Stimulated activated CD4-positive, alpha-beta T cell treated with anti-CD3 and anti-CD28 coated beads, Interleukin-1b, Interleukin-23, amount 100 ng/mL, for 48 hours (primary cell): ENCODE measurements around the gene SRSF1.
"Not testable (repeated sequence)": the region's sequence is repeated elsewhere in the genome, so short reads cannot be mapped to it uniquely, and the experiment has no call there.

Source experiments
- DNase-seq: peaks from one replicate; pipeline ENCODE4 v3.0.0-alpha.2; 2020

Gene SRSF1

GRCh38 chr17:57963149-57963511 lies 43.9 kb downstream of the SRSF1 start:
- no peak for DNase-seq

- no peak for DNase-seq
Observed at GRCh38 chr17:57962279-57963148, 44.5 kb downstream of the SRSF1 start.

DNA sequence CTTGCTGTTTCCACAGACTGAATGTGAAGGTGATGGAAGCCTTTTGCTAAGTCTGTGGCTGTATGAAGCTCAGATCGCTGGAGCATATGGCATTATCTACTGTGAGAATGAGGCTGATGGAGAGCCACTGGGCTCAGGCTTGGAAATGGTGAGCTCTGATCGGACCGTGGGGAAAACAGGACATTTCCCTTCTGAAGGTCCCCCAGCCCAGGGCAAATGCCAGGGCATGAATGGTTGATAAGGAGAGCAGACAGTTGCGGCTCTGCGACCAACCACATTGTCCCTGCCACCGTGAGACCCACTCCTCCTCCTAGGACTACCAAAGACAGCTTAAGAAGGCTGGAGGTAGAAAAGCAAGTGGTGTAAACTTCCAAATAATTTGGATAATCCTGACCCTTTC lies 47.1 kb downstream of the SRSF1 start:
- no peak for DNase-seq

- not testable (repeated sequence) for DNase-seq
Observed at GRCh38 chr17:57958391-57958790, 48.7 kb downstream of the SRSF1 start.

DNA sequence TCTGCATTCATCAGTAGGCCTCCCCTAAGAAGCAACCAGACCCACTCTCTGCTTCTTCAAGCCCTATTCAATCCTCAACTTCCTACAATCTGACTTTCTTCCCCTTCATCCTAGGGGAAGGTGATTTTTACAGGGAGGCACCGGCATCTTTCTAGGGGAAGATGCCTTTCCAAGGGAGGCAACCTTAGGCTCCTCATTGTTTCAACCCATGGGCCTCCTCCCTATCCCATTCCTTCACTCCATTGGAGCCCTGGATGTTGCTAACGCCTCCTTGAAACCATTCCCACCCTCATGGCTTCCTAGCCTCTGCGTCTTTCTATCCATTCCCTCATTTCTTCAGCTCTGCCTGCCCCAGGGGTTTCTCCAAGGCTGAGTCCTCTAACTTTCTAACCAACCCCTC lies 49.2 kb downstream of the SRSF1 start:
- DNase-seq, result no peak

DNA sequence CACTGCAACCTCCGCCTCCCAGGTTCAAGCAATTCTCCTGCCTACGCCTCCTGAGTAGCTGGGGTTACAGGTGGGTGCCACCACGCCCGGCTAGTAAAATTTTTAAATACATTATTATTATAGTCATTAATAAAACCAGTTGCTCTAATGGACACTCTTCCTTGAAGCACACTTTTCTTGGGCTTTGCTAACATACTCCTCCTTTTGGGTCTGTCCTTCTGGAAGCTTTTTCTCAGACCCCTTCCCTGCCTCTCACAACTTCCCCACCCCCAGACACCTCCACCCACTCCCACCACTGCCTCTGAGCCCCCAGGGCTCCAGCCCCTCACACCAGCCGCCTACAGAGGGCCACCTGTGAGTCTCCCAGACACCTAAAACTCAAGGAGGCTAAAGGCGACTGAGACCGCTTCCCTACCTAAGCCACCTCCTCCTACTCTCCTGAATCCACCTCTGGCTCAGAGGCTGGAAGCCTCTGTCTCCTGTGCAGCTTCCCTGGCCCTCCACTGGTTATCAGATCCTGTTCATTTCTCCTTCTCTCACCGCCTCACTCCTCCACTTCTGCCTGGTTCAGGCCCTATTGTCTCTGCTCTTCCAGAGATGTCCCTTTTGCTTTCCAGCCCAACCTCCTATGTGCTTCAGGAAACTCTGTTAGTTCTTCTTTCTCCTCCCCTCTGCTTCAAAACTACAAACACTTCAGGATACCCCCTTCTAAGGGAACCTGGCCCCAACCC lies 49.8 kb downstream of the SRSF1 start:
- no peak for DNase-seq

- peak; percentile 30 for DNase-seq
Observed at GRCh38 chr17:57956291-57957119, 50.5 kb downstream of the SRSF1 start.

GRCh38 chr17:57955183-57955931 lies 51.7 kb downstream of the SRSF1 start, which contains the start of gene CUEDC1:
Gene CUEDC1 (minus strand): TSS chr17:57955412. CDS start chr17:57885564, 69,848 bp downstream.
- DNase-seq, result peak; percentile 59

GRCh38 chr17:57954397-57955182 lies 52.5 kb downstream of the SRSF1 start:
- DNase-seq, result no peak

DNA sequence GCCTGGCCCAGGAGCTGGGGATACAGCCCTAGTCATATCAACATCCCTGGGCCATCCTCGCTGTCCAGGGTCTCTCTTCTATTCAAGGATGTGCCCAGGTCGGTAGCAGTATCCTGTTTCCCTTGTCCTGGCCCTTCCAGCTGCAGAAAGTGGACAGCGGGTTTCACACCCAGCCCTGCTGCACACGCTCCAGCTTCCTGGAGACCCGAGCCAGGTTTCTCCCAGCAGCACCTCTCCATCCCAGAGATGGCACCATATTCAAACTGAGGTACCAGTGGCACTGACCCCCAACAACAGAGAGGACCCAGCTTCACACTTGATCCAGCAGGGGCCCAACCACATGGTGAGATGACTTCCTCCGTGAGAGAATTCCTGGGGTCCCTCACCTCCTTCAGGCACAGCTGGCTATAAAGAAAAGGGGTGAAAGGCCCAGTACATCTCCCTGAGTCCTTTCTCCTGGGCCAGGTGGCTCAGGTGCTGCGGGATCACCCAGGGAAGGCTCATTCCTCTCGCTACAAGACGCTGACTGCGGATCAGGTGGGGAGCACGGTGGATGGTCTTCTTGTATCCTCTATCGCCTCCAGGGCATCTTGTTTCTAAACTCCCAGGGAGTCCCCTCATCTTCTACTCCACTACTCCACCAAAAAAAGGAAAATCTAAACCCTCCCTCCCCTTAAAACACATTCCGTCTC lies 53.2 kb downstream of the SRSF1 start:
- no peak for DNase-seq
